Measurements from ENCODE around the gene MYO1C. TPM values are rescaled to one million over a fixed set of nuclear protein-coding genes. Genes with fewer than 3 reads are reported as not detected.

MYO1C gene
- total and polyA plus RNA-seq, 9 of the 15 experiments (the other 6 are each of a cell fraction or from before 2014, with no cell fraction given), result 0.46 to 32.5 (median 11.6) TPM

DNA sequence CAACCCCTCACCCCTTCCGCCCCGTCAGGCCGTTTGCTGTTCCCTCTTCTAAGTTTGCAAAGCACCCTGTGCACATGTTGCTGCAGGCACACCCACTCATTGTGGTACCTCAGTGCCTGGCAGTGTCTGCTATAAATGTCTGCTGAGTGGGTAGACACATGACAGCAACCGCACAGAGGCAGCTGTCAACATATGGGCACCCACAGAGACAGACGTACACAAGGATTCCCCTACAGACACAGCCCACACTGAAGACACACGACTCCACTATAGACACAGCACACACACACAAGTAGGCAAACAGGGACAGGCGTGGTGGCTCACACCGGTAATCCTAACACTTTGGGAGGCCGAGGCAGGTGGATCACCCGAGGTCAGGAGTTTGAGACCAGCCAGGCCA lies 18.6 kb downstream of the MYO1C start:
- FAIRE-seq (no peak), ATAC-seq (no peak), DNase-seq (ENCODE audit: extremely low read depth in 1 of 4, low spot score in 3 of 4) (no peak)
- no peaks in the 10 kb centered on the region for H3K79me2 ChIP-seq (ENCODE audit: control insufficient read depth, insufficient read depth, low read length)
- ChIA-PET CTCF (ENCODE audit: low intra/inter-chr PET ratio) (no interaction called here), POLR2A (interaction anchor here (1.6 kb wide), 1 partner anchor 11 kb away, joined by 4 read pairs; no protein-coding TSS in a partner anchor)
- H3K4me1 ChIP-seq (replicated peaks in 1 of 2; ENCODE audit: control insufficient read depth in 2 of 2, insufficient read depth in 2 of 2, low read length in 2 of 2), result peaks cover 0 to 14% of the 10 kb centered on the region in 2 experiments; a peak in 2 of 5 replicates
- TF ChIP-seq ZNF57 (CRISPR knock-in tag; IDR thresholded peaks at IDR 0.05) (no peak), SMAD4 (CRISPR knock-in tag; conservative IDR thresholded peaks at IDR 0.05) (no peak)
- no peaks in the 10 kb centered on the region for H3K27me3 ChIP-seq (ENCODE audit: control insufficient read depth in 2 of 2, insufficient read depth in 2 of 2, low read length in 2 of 2)
- no peak overlapping the region for H3K4me3 ChIP-seq
- no TSS peak for BruUV-seq (replicated peaks)
- intact Hi-C loops (cut with micrococcal nuclease) (no loop called here), in situ Hi-C loops (cut with MboI) (no loop called here)
- H3K9ac ChIP-seq (ENCODE audit: insufficient read depth in 1 of 2, low read depth in 2 of 2, low read length in 2 of 2), result no peak overlapping the region
- H3K27ac ChIP-seq (ENCODE audit: extremely low read depth, low read depth, low read length), result no peak overlapping the region
- no peaks in the 10 kb centered on the region for H3K9me1 ChIP-seq (ENCODE audit: control insufficient read depth, insufficient read depth, low read length)
- 75% methylated on average over 9 of the region's 10 CpGs for WGBS (ENCODE audit: insufficient coverage, low coverage, missing lambda C conversion rate)
- no peaks in the 10 kb centered on the region for H3K9me3 ChIP-seq (replicated peaks; ENCODE audit: control insufficient read depth, insufficient read depth, low read depth, low read length)
- H4K20me1 ChIP-seq (replicated peaks; ENCODE audit: control insufficient read depth, insufficient read depth, low read length), result no peaks in the 10 kb centered on the region
- no peak overlapping the region for H3K4me2 ChIP-seq (ENCODE audit: insufficient read depth, low read length)
- peaks cover 32% of the 10 kb centered on the region; the same call in 2 of the 3 replicates for H3K36me3 ChIP-seq (ENCODE audit: control insufficient read depth, insufficient read depth, low read length)
- no peak overlapping the region for H2AFZ ChIP-seq (ENCODE audit: low read depth, low read length)

DNA sequence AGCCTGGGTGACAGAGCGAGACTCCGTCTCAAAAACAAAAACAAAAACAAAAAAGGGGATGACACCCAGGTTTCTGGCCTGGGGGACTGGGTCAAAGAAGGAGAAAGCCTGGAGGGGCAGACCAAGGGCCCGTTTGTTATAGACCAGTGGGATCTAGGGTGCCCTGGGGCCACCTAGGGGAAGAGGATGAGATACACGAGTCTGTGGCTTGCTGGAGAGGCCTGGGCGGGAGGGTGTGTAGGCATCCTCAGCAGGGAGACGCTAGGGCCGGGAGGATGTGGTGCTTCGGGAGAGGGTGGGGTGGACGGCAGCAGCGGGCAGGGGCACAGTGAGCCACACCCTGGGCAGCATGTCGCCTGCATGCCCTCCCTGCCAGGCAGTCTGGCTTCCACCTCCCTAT lies 19.3 kb downstream of the MYO1C start:
- POLR2A ChIA-PET, result interaction anchor here (0.6 to 0.7 kb wide), 2 partner anchors 10 to 34 kb away, joined by 3 to 4 read pairs; no protein-coding TSS in a partner anchor
- TF ChIP-seq ZNF174 (CRISPR knock-in tag; IDR thresholded peaks at IDR 0.05) (no peak), ZNF324 (CRISPR knock-in tag; IDR thresholded peaks at IDR 0.05) (no peak), POLR2G (IDR thresholded peaks at IDR 0.05; ENCODE audit: low read depth, low read length) (0 out of 2 replicates have a peak, but pooled peaks have one; percentile 28), GTF2F1 (IDR thresholded peaks at IDR 0.05; ENCODE audit: low read depth, low read length) (no peak), CREB1 (IDR thresholded peaks at IDR 0.05) (no peak), CREB1 (CRISPR knock-in tag; IDR thresholded peaks at IDR 0.05) (no peak), NFYB (IDR thresholded peaks at IDR 0.05; ENCODE audit: extremely low read depth, insufficient read length) (no peak)
- TF ChIP-seq, protein P1, sequence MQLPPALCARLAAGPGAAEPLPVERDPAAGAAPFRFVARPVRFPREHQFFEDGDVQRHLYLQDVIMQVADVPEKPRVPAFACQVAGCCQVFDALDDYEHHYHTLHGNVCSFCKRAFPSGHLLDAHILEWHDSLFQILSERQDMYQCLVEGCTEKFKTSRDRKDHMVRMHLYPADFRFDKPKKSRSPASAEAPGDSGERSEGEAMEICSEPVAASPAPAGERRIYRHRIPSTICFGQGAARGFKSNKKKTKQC (CRISPR knock-in tag; IDR thresholded peaks at IDR 0.05), result no peak
- TF ChIP-seq, protein P2, sequence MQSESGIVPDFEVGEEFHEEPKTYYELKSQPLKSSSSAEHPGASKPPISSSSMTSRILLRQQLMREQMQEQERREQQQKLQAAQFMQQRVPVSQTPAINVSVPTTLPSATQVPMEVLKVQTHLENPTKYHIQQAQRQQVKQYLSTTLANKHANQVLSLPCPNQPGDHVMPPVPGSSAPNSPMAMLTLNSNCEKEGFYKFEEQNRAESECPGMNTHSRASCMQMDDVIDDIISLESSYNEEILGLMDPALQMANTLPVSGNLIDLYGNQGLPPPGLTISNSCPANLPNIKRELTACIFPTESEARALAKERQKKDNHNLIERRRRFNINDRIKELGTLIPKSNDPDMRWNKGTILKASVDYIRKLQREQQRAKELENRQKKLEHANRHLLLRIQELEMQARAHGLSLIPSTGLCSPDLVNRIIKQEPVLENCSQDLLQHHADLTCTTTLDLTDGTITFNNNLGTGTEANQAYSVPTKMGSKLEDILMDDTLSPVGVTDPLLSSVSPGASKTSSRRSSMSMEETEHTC (IDR thresholded peaks at IDR 0.05), result no peak
- TF ChIP-seq, protein P3, sequence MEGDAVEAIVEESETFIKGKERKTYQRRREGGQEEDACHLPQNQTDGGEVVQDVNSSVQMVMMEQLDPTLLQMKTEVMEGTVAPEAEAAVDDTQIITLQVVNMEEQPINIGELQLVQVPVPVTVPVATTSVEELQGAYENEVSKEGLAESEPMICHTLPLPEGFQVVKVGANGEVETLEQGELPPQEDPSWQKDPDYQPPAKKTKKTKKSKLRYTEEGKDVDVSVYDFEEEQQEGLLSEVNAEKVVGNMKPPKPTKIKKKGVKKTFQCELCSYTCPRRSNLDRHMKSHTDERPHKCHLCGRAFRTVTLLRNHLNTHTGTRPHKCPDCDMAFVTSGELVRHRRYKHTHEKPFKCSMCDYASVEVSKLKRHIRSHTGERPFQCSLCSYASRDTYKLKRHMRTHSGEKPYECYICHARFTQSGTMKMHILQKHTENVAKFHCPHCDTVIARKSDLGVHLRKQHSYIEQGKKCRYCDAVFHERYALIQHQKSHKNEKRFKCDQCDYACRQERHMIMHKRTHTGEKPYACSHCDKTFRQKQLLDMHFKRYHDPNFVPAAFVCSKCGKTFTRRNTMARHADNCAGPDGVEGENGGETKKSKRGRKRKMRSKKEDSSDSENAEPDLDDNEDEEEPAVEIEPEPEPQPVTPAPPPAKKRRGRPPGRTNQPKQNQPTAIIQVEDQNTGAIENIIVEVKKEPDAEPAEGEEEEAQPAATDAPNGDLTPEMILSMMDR (IDR thresholded peaks at IDR 0.05 in 2 of 3, conservative IDR thresholded peaks at IDR 0.05 in 1 of 3; ENCODE audit: insufficient read depth in 2 of 3, low read depth in 1 of 3, low read length in 3 of 3), result peak in 2 of 3 experiments; percentile 18; a peak in 2 of 6 replicates

More for the DNA sequence above, 19.3 kb downstream of the MYO1C start:
- no TSS peak for BruUV-seq (replicated peaks)
- intact Hi-C loops (cut with micrococcal nuclease), result no loop called here
- peak; percentile 79 for ATAC-seq
- H4K20me1 ChIP-seq (replicated peaks; ENCODE audit: control insufficient read depth, insufficient read depth, low read length), result no peaks in the 10 kb centered on the region
- no peaks in the 10 kb centered on the region for H3K79me2 ChIP-seq (ENCODE audit: control insufficient read depth, insufficient read depth, low read length)
- H3K27me3 ChIP-seq (ENCODE audit: control insufficient read depth in 2 of 2, insufficient read depth in 2 of 2, low read length in 2 of 2), result no peaks in the 10 kb centered on the region
- H2AFZ ChIP-seq (ENCODE audit: low read depth, low read length), result no peak overlapping the region
- whole genome bisulfite sequencing (ENCODE audit: insufficient coverage, low coverage, missing lambda C conversion rate), result 0% methylated on average over 1 of the region's 11 CpGs
- no peak overlapping the region; a peak in 1 of 4 replicates for H3K9ac ChIP-seq (ENCODE audit: insufficient read depth in 1 of 2, low read depth in 2 of 2, low read length in 2 of 2)
- H3K4me1 ChIP-seq (replicated peaks in 1 of 2; ENCODE audit: control insufficient read depth in 2 of 2, insufficient read depth in 2 of 2, low read length in 2 of 2), result peaks cover 0 to 14% of the 10 kb centered on the region in 2 experiments; a peak in 2 of 5 replicates
- H3K36me3 ChIP-seq (ENCODE audit: control insufficient read depth, insufficient read depth, low read length), result peaks cover 38% of the 10 kb centered on the region; the same call in 2 of the 3 replicates
- in situ Hi-C loops (cut with MboI), result no loop called here
- CTCF ChIA-PET (ENCODE audit: low intra/inter-chr PET ratio), result no interaction called here
- H3K9me1 ChIP-seq (ENCODE audit: control insufficient read depth, insufficient read depth, low read length), result no peaks in the 10 kb centered on the region
- H3K27ac ChIP-seq (ENCODE audit: extremely low read depth, low read depth, low read length), result no peak overlapping the region
- H3K9me3 ChIP-seq (replicated peaks; ENCODE audit: control insufficient read depth, insufficient read depth, low read depth, low read length), result no peaks in the 10 kb centered on the region
- peak in 1 of 4 experiments; percentile 16 for DNase-seq (ENCODE audit: extremely low read depth in 1 of 4, low spot score in 3 of 4)
- H3K4me3 ChIP-seq, result no peak overlapping the region
- FAIRE-seq, result no peak
- no peak overlapping the region for H3K4me2 ChIP-seq (ENCODE audit: insufficient read depth, low read length)
